Measurements from ENCODE around the gene STIMATE.

The STIMATE gene

DNA sequence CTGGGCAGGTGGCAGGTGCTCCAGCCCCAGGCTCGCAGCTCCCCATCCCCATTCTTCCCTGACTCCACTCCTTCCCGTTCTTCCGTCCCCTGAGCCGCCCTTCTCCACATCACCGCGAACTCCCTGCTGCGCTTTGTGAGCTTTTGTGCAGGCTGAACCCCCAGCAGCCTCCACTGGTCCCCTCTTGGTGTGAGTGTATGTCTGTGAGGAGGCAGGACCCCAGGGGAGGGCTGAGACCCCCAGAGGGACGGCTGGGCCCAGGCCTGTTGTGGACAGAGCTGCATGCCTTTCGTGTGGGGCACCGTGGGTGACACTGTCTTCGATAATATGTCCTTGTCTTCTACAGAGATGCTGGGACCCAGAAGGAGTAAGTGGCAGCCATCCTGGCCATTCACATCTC lies 110.1 kb downstream of the STIMATE start:
- H3K9ac ChIP-seq (ENCODE audit: low read depth, low read length), result no peak overlapping the region
- H3K9me3 ChIP-seq (ENCODE audit: control insufficient read depth, insufficient read depth, low read length), result no peaks in the 10 kb centered on the region
- H3K36me3 ChIP-seq (ENCODE audit: insufficient read depth, low read length), result no peaks in the 10 kb centered on the region
- no peaks in the 10 kb centered on the region; the same call in 1 of the 2 replicates for H3K4me1 ChIP-seq (ENCODE audit: insufficient read depth, low read length)
